Duodenal mucosa (tissue), 2 donors: ENCODE data around the gene PSMD6.

Source experiments
- H3K27ac ChIP-seq: one replicate; pipeline ENCODE4 v1.7.0; 2013; ENCODE audit warnings: low read depth, low read length
- H3K27me3 ChIP-seq, 2 donors: one replicate each; pipeline ENCODE4 v1.7.0; 2013; ENCODE audit warnings: low read length in 2 of 2, control low read depth in 1 of 2; ENCODE audit not compliant: insufficient read depth in 2 of 2, control insufficient read depth in 1 of 2
- H3K36me3 ChIP-seq, 2 donors: one replicate each; pipeline ENCODE4 v1.7.0; 2013; ENCODE audit warnings: low read length in 2 of 2, control low read depth in 1 of 2; ENCODE audit not compliant: insufficient read depth in 2 of 2, control insufficient read depth in 1 of 2
- H3K4me1 ChIP-seq, 2 donors: one replicate each; pipeline ENCODE4 v1.7.0; 2013; ENCODE audit warnings: low read length in 2 of 2, control low read depth in 1 of 2; ENCODE audit not compliant: insufficient read depth in 2 of 2, control insufficient read depth in 1 of 2
- H3K4me3 ChIP-seq, 2 donors: one replicate each; pipeline ENCODE4 v1.7.0; 2013; ENCODE audit warnings: low read length in 2 of 2, low read depth in 1 of 2
- H3K9ac ChIP-seq, 2 donors: one replicate each; pipeline ENCODE4 v1.7.0; 2013; ENCODE audit warnings: low read length in 2 of 2, low read depth in 1 of 2
- H3K9me3 ChIP-seq, 2 donors: one replicate each; pipeline ENCODE4 v1.7.0; 2013; ENCODE audit warnings: low read length in 2 of 2, control low read depth in 1 of 2; ENCODE audit not compliant: control insufficient read depth in 1 of 2

The PSMD6 gene

GRCh38 chr3:63972196-63972595, 51.1 kb downstream of the PSMD6 start:
- Histone ChIP-seq H3K4me3 (no peak overlapping the region), H3K36me3 (peaks cover 0 to 7% of the 10 kb centered on the region in 2 donors), H3K27me3 (no peaks in the 10 kb centered on the region), H3K27ac (no peak overlapping the region), H3K9ac (no peak overlapping the region), H3K4me1 (peaks cover 41 to 52% of the 10 kb centered on the region in 2 donors), H3K9me3 (no peaks in the 10 kb centered on the region)

GRCh38 chr3:63970631-63971475, 52.4 kb downstream of the PSMD6 start:
- Histone ChIP-seq H3K4me1 (peaks cover 51 to 60% of the 10 kb centered on the region in 2 donors), H3K36me3 (peaks cover 0 to 7% of the 10 kb centered on the region in 2 donors), H3K27me3 (no peaks in the 10 kb centered on the region), H3K27ac (peak overlapping the region; percentile 6), H3K9me3 (no peaks in the 10 kb centered on the region), H3K4me3 (no peak overlapping the region), H3K9ac (no peak overlapping the region)

GRCh38 chr3:63969876-63970275, 53.4 kb downstream of the PSMD6 start:
- Histone ChIP-seq H3K9ac (peak overlapping the region in 1 of 2 donors; percentile 58), H3K27me3 (no peaks in the 10 kb centered on the region), H3K4me3 (peak overlapping the region; percentile 38 to 70), H3K36me3 (peaks cover 0 to 7% of the 10 kb centered on the region in 2 donors), H3K9me3 (no peaks in the 10 kb centered on the region), H3K4me1 (peaks cover 49 to 61% of the 10 kb centered on the region in 2 donors), H3K27ac (no peak overlapping the region)

- no peaks in the 10 kb centered on the region for H3K27me3 ChIP-seq
- H3K4me3 ChIP-seq = peak overlapping the region; percentile 70 to 78
- H3K9me3 ChIP-seq = no peaks in the 10 kb centered on the region
- peaks cover 49 to 63% of the 10 kb centered on the region in 2 donors for H3K4me1 ChIP-seq
- H3K36me3 ChIP-seq = peaks cover 0 to 7% of the 10 kb centered on the region in 2 donors
- H3K9ac ChIP-seq = peak overlapping the region; percentile 58 to 65
- peak overlapping the region; percentile 63 for H3K27ac ChIP-seq
These were observed 54.5 kb downstream of the PSMD6 start for GRCh38 chr3:63968612-63969350.

GRCh38 chr3:63967675-63968611, 55.4 kb downstream of the PSMD6 start:
- Histone ChIP-seq H3K9ac (peak overlapping the region; percentile 58 to 65), H3K9me3 (no peaks in the 10 kb centered on the region), H3K4me3 (peak overlapping the region; percentile 70 to 78), H3K27me3 (no peaks in the 10 kb centered on the region), H3K36me3 (no peaks in the 10 kb centered on the region), H3K27ac (peak overlapping the region; percentile 63), H3K4me1 (peaks cover 49 to 63% of the 10 kb centered on the region in 2 donors)

GRCh38 chr3:63966871-63967270, 56.4 kb downstream of the PSMD6 start:
- H3K36me3 ChIP-seq = no peaks in the 10 kb centered on the region
- H3K9me3 ChIP-seq = no peaks in the 10 kb centered on the region
- no peaks in the 10 kb centered on the region for H3K27me3 ChIP-seq
- H3K4me1 ChIP-seq = peaks cover 49 to 52% of the 10 kb centered on the region in 2 donors
- H3K9ac ChIP-seq = peak overlapping the region; percentile 3 to 58
- H3K4me3 ChIP-seq = no peak overlapping the region
- H3K27ac ChIP-seq = no peak overlapping the region

GRCh38 chr3:63966007-63966406, 57.3 kb downstream of the PSMD6 start:
- Histone ChIP-seq H3K9ac (no peak overlapping the region), H3K27ac (no peak overlapping the region), H3K4me1 (peaks cover 48 to 52% of the 10 kb centered on the region in 2 donors)

GRCh38 chr3:63964681-63965485, 58.4 kb downstream of the PSMD6 start:
- H3K36me3 ChIP-seq = no peaks in the 10 kb centered on the region
- H3K4me1 ChIP-seq = peaks cover 45 to 51% of the 10 kb centered on the region in 2 donors
- H3K4me3 ChIP-seq = no peak overlapping the region
- H3K27ac ChIP-seq = no peak overlapping the region
- no peak overlapping the region for H3K9ac ChIP-seq
- no peaks in the 10 kb centered on the region for H3K27me3 ChIP-seq
- H3K9me3 ChIP-seq = no peaks in the 10 kb centered on the region

More at GRCh38 chr3:63966007-63966406, 57.3 kb downstream of the PSMD6 start:
- H3K9me3 ChIP-seq = no peaks in the 10 kb centered on the region
- H3K27me3 ChIP-seq = no peaks in the 10 kb centered on the region
- no peaks in the 10 kb centered on the region for H3K36me3 ChIP-seq
- no peak overlapping the region for H3K4me3 ChIP-seq

GRCh38 chr3:63963496-63963895, 59.8 kb downstream of the PSMD6 start:
- H3K4me3 ChIP-seq = no peak overlapping the region
- H3K27ac ChIP-seq = no peak overlapping the region
- H3K4me1 ChIP-seq = peaks cover 35 to 39% of the 10 kb centered on the region in 2 donors
- no peaks in the 10 kb centered on the region for H3K9me3 ChIP-seq
- H3K36me3 ChIP-seq = no peaks in the 10 kb centered on the region
- H3K27me3 ChIP-seq = no peaks in the 10 kb centered on the region
- no peak overlapping the region for H3K9ac ChIP-seq
